ENCODE measurements around the gene PRKG1. TPM values are rescaled to one million over a fixed set of nuclear protein-coding genes. Genes with fewer than 3 reads are reported as not detected.

Gene PRKG1
- total RNA-seq, 1 donor from 2014 or later: 22.8 TPM

DNA sequence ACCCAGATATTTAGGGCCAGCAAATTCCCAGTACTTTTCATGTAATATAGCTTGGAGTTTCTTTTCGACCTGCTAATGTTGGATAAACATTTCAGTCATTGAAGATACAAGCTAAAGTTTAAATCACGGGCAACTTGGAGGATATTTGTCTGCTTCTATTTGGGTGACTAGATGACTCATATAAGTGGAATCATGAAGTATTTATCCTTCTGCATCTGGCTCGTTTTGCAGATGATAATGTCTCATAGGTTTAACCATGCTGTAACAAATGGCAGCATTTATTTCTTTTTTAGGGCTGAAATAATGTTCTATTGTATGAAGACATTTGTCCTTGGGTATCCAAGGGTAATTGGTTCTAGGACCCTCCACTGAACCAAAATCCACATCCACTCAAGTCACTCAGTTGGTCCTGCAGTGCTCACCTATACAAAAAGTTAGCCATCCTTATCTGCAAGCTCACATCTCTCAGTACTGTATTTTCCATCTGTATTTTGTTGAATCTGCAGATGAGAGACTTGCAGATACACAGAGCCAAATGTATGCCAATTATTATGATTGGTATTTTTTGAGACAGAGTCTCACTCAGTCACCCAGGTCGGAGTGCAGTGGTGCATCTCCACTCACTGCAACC is 812.3 kb downstream of the PRKG1 start:
- Mint-ChIP-seq H3K27me3 (ENCODE audit: low read depth) (no peaks in the 10 kb centered on the region), H3K36me3 (ENCODE audit: low read depth) (peaks cover 3% of the 10 kb centered on the region), H3K4me1 (ENCODE audit: low read depth) (peaks cover 29% of the 10 kb centered on the region), H3K9me3 (ENCODE audit: low read depth) (no peaks in the 10 kb centered on the region), H3K27ac (ENCODE audit: unreplicated experiment) (peak overlapping the region; percentile 3), H3K4me3 (ENCODE audit: unreplicated experiment) (no peak overlapping the region)
- no peak for DNase-seq (ENCODE audit: low spot score)
- TF ChIP-seq, protein P1, sequence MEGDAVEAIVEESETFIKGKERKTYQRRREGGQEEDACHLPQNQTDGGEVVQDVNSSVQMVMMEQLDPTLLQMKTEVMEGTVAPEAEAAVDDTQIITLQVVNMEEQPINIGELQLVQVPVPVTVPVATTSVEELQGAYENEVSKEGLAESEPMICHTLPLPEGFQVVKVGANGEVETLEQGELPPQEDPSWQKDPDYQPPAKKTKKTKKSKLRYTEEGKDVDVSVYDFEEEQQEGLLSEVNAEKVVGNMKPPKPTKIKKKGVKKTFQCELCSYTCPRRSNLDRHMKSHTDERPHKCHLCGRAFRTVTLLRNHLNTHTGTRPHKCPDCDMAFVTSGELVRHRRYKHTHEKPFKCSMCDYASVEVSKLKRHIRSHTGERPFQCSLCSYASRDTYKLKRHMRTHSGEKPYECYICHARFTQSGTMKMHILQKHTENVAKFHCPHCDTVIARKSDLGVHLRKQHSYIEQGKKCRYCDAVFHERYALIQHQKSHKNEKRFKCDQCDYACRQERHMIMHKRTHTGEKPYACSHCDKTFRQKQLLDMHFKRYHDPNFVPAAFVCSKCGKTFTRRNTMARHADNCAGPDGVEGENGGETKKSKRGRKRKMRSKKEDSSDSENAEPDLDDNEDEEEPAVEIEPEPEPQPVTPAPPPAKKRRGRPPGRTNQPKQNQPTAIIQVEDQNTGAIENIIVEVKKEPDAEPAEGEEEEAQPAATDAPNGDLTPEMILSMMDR (IDR thresholded peaks at IDR 0.05): no peak

DNA sequence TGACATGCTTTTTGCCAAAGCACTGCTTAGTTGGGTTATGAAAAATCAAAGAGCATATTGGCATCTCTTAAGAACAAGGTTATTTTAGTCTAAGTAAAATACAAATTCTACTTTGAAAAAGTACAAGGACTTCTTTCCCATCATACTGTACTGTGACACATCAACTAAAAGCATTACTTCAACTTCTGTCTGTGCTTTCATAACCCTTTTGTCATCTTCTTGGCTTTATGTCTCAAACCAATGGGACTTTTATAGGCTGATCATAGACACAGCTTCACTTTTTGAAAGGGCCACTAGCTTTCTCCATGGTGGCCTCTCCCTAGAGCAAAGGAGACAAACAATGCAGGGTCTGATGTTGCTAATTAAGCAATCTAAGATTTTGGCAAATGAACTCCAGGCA is 814.0 kb downstream of the PRKG1 start:
- TF ChIP-seq, protein P1 (IDR thresholded peaks at IDR 0.05): no peak
- Mint-ChIP-seq H3K36me3 (ENCODE audit: low read depth) (peaks cover 1% of the 10 kb centered on the region), H3K9me3 (ENCODE audit: low read depth) (no peaks in the 10 kb centered on the region), H3K4me1 (ENCODE audit: low read depth) (peaks cover 29% of the 10 kb centered on the region), H3K4me3 (ENCODE audit: unreplicated experiment) (no peak overlapping the region), H3K27me3 (ENCODE audit: low read depth) (no peaks in the 10 kb centered on the region), H3K27ac (ENCODE audit: unreplicated experiment) (no peak overlapping the region)
- no peak for DNase-seq (ENCODE audit: low spot score)

DNA sequence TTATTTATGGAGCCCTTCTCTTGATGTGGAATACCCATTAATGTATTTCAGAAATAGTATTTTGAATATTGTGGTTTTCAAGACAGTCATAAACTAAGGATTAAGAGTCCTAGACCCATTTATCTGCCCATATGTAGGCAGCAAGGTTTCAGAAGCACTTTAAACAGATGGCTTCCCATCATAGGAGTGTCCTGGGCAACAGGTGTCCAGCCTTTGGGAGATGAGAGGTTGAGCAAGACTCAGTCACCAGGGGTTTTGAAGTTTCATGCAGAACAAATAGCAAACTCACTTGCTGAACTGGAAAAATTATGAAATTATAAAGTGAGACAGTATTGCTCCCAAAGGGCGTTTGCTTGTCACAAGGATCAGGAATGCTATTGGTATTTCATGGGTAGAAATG is 818.0 kb downstream of the PRKG1 start:
- TF ChIP-seq, protein P1 (IDR thresholded peaks at IDR 0.05): no peak
- Mint-ChIP-seq H3K27me3 (ENCODE audit: low read depth) (no peaks in the 10 kb centered on the region), H3K36me3 (ENCODE audit: low read depth) (peaks cover 1% of the 10 kb centered on the region), H3K9me3 (ENCODE audit: low read depth) (no peaks in the 10 kb centered on the region), H3K4me3 (ENCODE audit: unreplicated experiment) (no peak overlapping the region), H3K27ac (ENCODE audit: unreplicated experiment) (no peak overlapping the region), H3K4me1 (ENCODE audit: low read depth) (peaks cover 23% of the 10 kb centered on the region)
- no peak for DNase-seq (ENCODE audit: low spot score)

DNA sequence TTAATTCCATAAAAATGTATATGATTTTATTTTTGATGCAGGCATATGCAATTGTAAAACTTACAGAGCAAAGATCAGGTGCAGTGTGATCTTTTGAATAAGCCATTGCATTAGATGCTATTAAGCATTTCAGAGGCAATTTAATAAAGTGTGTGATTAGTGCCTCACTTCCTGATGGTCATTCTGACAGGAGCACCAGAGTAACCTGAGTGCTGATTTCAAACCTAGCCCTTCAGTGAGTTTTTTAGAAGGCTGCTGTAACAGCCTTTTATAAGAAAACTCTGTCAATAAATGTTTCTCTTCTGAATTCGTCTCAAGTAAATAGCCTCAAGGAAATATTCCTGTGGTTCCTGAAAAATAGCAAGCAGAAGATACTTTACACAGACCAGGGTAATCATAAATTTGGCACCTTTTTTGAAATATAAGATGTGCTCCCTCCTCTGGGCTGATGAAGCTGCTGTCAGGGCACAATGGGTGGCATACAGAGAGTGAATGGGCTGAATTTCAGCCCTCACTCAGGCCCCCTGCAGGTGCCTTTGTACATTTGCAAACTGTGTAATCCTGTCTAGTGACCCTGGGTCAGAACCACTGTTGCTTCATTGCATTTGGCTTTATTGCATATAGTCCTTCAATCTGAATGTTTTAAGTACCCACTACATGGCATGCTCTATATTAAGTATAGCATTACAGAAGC is 818.8 kb downstream of the PRKG1 start:
- no peaks in the 10 kb centered on the region for H3K27me3 Mint-ChIP-seq (ENCODE audit: low read depth)
- H3K27ac Mint-ChIP-seq (ENCODE audit: unreplicated experiment): no peak overlapping the region
- peaks cover 1% of the 10 kb centered on the region for H3K36me3 Mint-ChIP-seq (ENCODE audit: low read depth)
- H3K4me1 Mint-ChIP-seq (ENCODE audit: low read depth): peaks cover 19% of the 10 kb centered on the region
- no peaks in the 10 kb centered on the region for H3K9me3 Mint-ChIP-seq (ENCODE audit: low read depth)
- H3K4me3 Mint-ChIP-seq (ENCODE audit: unreplicated experiment): no peak overlapping the region
- TF ChIP-seq, protein P1 (IDR thresholded peaks at IDR 0.05): peak; percentile 67
- no peak for DNase-seq (ENCODE audit: low spot score)

DNA sequence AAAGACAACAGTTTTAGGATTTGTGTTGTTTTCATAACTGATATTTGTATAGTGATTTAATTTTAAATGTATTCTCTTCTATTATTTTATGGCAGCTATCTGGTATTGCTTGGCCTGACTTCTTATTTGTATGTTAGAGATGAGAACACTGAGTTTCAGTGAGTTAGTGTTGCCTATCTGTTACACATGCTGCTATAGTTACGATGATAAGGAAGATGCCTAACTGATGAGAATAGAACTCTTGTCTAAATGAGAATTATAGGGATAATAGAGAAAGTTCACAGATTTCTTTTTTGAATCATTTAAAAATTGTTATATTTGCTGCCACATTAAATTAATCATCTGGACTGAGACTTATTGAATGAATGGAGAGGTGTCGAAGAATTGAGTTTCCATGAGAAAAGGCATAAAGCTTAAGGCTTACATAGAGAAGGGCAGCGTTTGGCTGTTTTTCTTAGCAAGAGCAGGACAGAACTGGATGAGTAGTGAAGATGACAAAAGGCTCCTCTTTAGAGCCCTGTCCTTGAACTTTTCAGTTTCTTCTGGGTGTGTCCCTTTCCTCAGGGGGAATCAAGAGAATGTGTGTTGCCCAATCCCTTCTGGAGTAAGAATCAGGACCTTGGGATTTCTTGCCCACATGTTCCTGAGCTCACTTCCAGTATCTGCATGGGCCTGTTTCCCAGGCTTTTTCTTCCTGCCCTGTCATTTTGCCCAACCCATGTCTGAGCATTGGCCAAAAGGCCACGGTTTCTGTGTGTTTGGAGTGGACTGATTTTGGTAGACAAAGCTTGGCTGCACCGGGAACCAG is 820.7 kb downstream of the PRKG1 start:
- Mint-ChIP-seq H3K27ac (ENCODE audit: unreplicated experiment) (peak overlapping the region; percentile 78), H3K27me3 (ENCODE audit: low read depth) (no peaks in the 10 kb centered on the region)
- no peak for DNase-seq (ENCODE audit: low spot score)

More for the DNA sequence above, 820.7 kb downstream of the PRKG1 start:
- Mint-ChIP-seq H3K4me3 (ENCODE audit: unreplicated experiment) (no peak overlapping the region), H3K36me3 (ENCODE audit: low read depth) (no peaks in the 10 kb centered on the region), H3K9me3 (ENCODE audit: low read depth) (no peaks in the 10 kb centered on the region), H3K4me1 (ENCODE audit: low read depth) (peaks cover 16% of the 10 kb centered on the region)
- TF ChIP-seq, protein P1 (IDR thresholded peaks at IDR 0.05): no peak

Data from chondrocyte (in vitro differentiated cells).